NB4 (cell line): Measurements from ENCODE around the gene STRIP2.

ENCODE experiments used
- CTCF ChIP-seq: IDR thresholded peaks from one replicate; pipeline ENCODE4 v1.5.1; 2012; ENCODE audit warnings: low read depth, low read length
- POLR2A ChIP-seq: IDR thresholded peaks from 2 replicates; pipeline ENCODE4 v1.6.1; 2011; ENCODE audit warnings: mild to moderate bottlenecking; ENCODE audit not compliant: insufficient read length; ENCODE audit errors: extremely low read depth

GRCh38 chr7:129497156-129497555, 62.9 kb downstream of the STRIP2 start:
- no peak for TF ChIP-seq CTCF
- no peak for TF ChIP-seq POLR2A
